ENCODE data around the gene FRMPD1. TPM values are rescaled to one million over a fixed set of nuclear protein-coding genes. Genes with fewer than 3 reads are reported as not detected.

FRMPD1 gene
- polyA plus RNA-seq, 1 donor from 2014 or later = 0.35 TPM

- Histone ChIP-seq H4K20me1 (ENCODE audit: insufficient read depth) (no peaks in the 10 kb centered on the region), H3F3A (ENCODE audit: insufficient read depth, low read length, poor library complexity, severe bottlenecking) (no peaks in the 10 kb centered on the region), H3K4me2 (ENCODE audit: low read length) (no peak overlapping the region), H3K79me2 (replicated peaks; ENCODE audit: insufficient read depth, low read length) (peaks cover 12% of the 10 kb centered on the region), H3K27me3 (ENCODE audit: insufficient read depth, low read depth, low read length) (no peaks in the 10 kb centered on the region), H3K9me2 (ENCODE audit: insufficient read depth, low read length) (no peaks in the 10 kb centered on the region), H3K9me3 (ENCODE audit: low read length) (no peaks in the 10 kb centered on the region), H3K27ac (ENCODE audit: low read length) (no peak overlapping the region), H2AFZ (ENCODE audit: low read depth, low read length) (no peak overlapping the region), H3K9ac (ENCODE audit: low read length) (no peak overlapping the region), H3K4me3 (ENCODE audit: low read length) (no peak overlapping the region), H3K36me3 (ENCODE audit: insufficient read depth, low read length) (no peaks in the 10 kb centered on the region)
- TF ChIP-seq, protein P1, sequence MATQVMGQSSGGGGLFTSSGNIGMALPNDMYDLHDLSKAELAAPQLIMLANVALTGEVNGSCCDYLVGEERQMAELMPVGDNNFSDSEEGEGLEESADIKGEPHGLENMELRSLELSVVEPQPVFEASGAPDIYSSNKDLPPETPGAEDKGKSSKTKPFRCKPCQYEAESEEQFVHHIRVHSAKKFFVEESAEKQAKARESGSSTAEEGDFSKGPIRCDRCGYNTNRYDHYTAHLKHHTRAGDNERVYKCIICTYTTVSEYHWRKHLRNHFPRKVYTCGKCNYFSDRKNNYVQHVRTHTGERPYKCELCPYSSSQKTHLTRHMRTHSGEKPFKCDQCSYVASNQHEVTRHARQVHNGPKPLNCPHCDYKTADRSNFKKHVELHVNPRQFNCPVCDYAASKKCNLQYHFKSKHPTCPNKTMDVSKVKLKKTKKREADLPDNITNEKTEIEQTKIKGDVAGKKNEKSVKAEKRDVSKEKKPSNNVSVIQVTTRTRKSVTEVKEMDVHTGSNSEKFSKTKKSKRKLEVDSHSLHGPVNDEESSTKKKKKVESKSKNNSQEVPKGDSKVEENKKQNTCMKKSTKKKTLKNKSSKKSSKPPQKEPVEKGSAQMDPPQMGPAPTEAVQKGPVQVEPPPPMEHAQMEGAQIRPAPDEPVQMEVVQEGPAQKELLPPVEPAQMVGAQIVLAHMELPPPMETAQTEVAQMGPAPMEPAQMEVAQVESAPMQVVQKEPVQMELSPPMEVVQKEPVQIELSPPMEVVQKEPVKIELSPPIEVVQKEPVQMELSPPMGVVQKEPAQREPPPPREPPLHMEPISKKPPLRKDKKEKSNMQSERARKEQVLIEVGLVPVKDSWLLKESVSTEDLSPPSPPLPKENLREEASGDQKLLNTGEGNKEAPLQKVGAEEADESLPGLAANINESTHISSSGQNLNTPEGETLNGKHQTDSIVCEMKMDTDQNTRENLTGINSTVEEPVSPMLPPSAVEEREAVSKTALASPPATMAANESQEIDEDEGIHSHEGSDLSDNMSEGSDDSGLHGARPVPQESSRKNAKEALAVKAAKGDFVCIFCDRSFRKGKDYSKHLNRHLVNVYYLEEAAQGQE (IDR thresholded peaks at IDR 0.05; ENCODE audit: borderline replicate concordance) = no peak
- TF ChIP-seq TAF1 (IDR thresholded peaks at IDR 0.05; ENCODE audit: low read depth) (no peak), EP300 (conservative IDR thresholded peaks at IDR 0.05; ENCODE audit: poor library complexity, severe bottlenecking) (no peak), EZH2 (IDR thresholded peaks at IDR 0.05; ENCODE audit: borderline replicate concordance, insufficient read depth, low read length, poor library complexity, severe bottlenecking) (no peak)
- TF ChIP-seq, protein P2, sequence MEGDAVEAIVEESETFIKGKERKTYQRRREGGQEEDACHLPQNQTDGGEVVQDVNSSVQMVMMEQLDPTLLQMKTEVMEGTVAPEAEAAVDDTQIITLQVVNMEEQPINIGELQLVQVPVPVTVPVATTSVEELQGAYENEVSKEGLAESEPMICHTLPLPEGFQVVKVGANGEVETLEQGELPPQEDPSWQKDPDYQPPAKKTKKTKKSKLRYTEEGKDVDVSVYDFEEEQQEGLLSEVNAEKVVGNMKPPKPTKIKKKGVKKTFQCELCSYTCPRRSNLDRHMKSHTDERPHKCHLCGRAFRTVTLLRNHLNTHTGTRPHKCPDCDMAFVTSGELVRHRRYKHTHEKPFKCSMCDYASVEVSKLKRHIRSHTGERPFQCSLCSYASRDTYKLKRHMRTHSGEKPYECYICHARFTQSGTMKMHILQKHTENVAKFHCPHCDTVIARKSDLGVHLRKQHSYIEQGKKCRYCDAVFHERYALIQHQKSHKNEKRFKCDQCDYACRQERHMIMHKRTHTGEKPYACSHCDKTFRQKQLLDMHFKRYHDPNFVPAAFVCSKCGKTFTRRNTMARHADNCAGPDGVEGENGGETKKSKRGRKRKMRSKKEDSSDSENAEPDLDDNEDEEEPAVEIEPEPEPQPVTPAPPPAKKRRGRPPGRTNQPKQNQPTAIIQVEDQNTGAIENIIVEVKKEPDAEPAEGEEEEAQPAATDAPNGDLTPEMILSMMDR (IDR thresholded peaks at IDR 0.05; ENCODE audit: poor library complexity, severe bottlenecking) = no peak
Observed at GRCh38 chr9:37788332-37788731, 137.6 kb downstream of the FRMPD1 start.

DNA sequence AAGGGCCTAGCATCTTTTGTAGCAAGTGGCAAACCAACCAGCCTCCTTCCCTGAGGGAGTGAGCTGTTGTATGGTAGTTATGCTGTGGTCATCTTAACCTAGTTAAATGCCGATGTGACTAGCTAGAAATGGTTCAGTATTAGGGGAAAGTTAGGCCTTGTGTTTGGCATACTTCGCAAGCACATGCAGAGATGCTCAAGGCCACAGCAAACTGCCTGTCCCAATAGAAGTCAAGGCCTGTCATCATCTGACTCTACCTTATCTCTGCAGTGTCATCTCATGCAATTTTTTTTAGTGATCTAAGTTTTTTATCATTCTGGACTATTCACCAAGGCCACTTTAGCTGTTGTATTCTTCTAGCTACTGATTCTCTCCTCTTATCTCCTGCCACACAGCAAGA, 139.3 kb downstream of the FRMPD1 start:
- Histone ChIP-seq H3K9me3 (ENCODE audit: low read length) (no peaks in the 10 kb centered on the region), H3K79me2 (replicated peaks; ENCODE audit: insufficient read depth, low read length) (no peaks in the 10 kb centered on the region), H3K27me3 (ENCODE audit: insufficient read depth, low read depth, low read length) (no peaks in the 10 kb centered on the region), H4K20me1 (ENCODE audit: insufficient read depth) (no peaks in the 10 kb centered on the region), H3K27ac (ENCODE audit: low read length) (no peak overlapping the region), H2AFZ (ENCODE audit: low read depth, low read length) (no peak overlapping the region), H3K36me3 (ENCODE audit: insufficient read depth, low read length) (no peaks in the 10 kb centered on the region), H3K4me3 (ENCODE audit: low read length) (no peak overlapping the region), H3K9ac (ENCODE audit: low read length) (no peak overlapping the region), H3K9me2 (ENCODE audit: insufficient read depth, low read length) (no peaks in the 10 kb centered on the region), H3K4me2 (ENCODE audit: low read length) (no peak overlapping the region), H3F3A (ENCODE audit: insufficient read depth, low read length, poor library complexity, severe bottlenecking) (no peaks in the 10 kb centered on the region)
- TF ChIP-seq, protein P2 (IDR thresholded peaks at IDR 0.05; ENCODE audit: poor library complexity, severe bottlenecking) = no peak
- no peak for TF ChIP-seq RAD21 (conservative IDR thresholded peaks at IDR 0.05)
- TF ChIP-seq EP300 (conservative IDR thresholded peaks at IDR 0.05; ENCODE audit: poor library complexity, severe bottlenecking) = no peak
- TF ChIP-seq EZH2 (IDR thresholded peaks at IDR 0.05; ENCODE audit: borderline replicate concordance, insufficient read depth, low read length, poor library complexity, severe bottlenecking) = no peak
- no peak for TF ChIP-seq TAF1 (IDR thresholded peaks at IDR 0.05; ENCODE audit: low read depth)
- no peak for TF ChIP-seq POLR2AphosphoS5 (IDR thresholded peaks at IDR 0.05)
- TF ChIP-seq, protein P1 (IDR thresholded peaks at IDR 0.05; ENCODE audit: borderline replicate concordance) = no peak
- no peak for TF ChIP-seq SMC3 (conservative IDR thresholded peaks at IDR 0.05; ENCODE audit: poor library complexity)
- no peak for TF ChIP-seq MXI1 (conservative IDR thresholded peaks at IDR 0.05; ENCODE audit: poor library complexity, severe bottlenecking)
